ENCODE data around the gene CNST. TPM values are rescaled to one million over a fixed set of nuclear protein-coding genes. Genes with fewer than 3 reads are reported as not detected.

CNST gene
- total and polyA plus RNA-seq, 9 of the 15 experiments (the other 6 are each of a cell fraction or from before 2014, with no cell fraction given): 17.0 to 55.3 (median 30.8) TPM

- Histone ChIP-seq H3K4me1 (replicated peaks in 1 of 2; ENCODE audit: control insufficient read depth in 2 of 2, insufficient read depth in 2 of 2, low read length in 2 of 2) (no peaks in the 10 kb centered on the region; a peak in 1 of 5 replicates), H3K9ac (ENCODE audit: insufficient read depth in 1 of 2, low read depth in 2 of 2, low read length in 2 of 2) (no peak overlapping the region), H4K20me1 (replicated peaks; ENCODE audit: control insufficient read depth, insufficient read depth, low read length) (no peaks in the 10 kb centered on the region), H3K36me3 (ENCODE audit: control insufficient read depth, insufficient read depth, low read length) (peaks cover 62% of the 10 kb centered on the region), H2AFZ (ENCODE audit: low read depth, low read length) (no peak overlapping the region), H3K9me1 (ENCODE audit: control insufficient read depth, insufficient read depth, low read length) (no peaks in the 10 kb centered on the region), H3K79me2 (ENCODE audit: control insufficient read depth, insufficient read depth, low read length) (peaks cover 25% of the 10 kb centered on the region), H3K4me3 (no peak overlapping the region), H3K27me3 (ENCODE audit: control insufficient read depth in 2 of 2, insufficient read depth in 2 of 2, low read length in 2 of 2) (no peaks in the 10 kb centered on the region), H3K27ac (ENCODE audit: extremely low read depth, low read depth, low read length) (no peak overlapping the region), H3K4me2 (ENCODE audit: insufficient read depth, low read length) (no peak overlapping the region), H3K9me3 (replicated peaks; ENCODE audit: control insufficient read depth, insufficient read depth, low read depth, low read length) (no peaks in the 10 kb centered on the region)
- BruUV-seq (replicated peaks): no TSS peak
- POLR2A ChIA-PET: interaction anchor here (0.8 kb wide), 1 partner anchor 13 kb away, joined by 5 read pairs; no protein-coding TSS in a partner anchor
- TF ChIP-seq CREB1 (IDR thresholded peaks at IDR 0.05): 0 out of 2 replicates have a peak, but pooled peaks have one; percentile 18
- TF ChIP-seq CREB1 (CRISPR knock-in tag; IDR thresholded peaks at IDR 0.05): peak; percentile 23; the same call in 1 of the 2 replicates
- TF ChIP-seq ATF3 (IDR thresholded peaks at IDR 0.05): peak; percentile 33; the same call in 1 of the 2 replicates
- TF ChIP-seq ATF3 (CRISPR knock-in tag; conservative IDR thresholded peaks at IDR 0.05): no peak
- TF ChIP-seq ZNF184 (CRISPR knock-in tag; IDR thresholded peaks at IDR 0.05): no peak
- TF ChIP-seq ZNF511 (CRISPR knock-in tag; IDR thresholded peaks at IDR 0.05): 0 out of 2 replicates have a peak, but pooled peaks have one; percentile 53
- no peak for TF ChIP-seq GATA2 (CRISPR knock-in tag; IDR thresholded peaks at IDR 0.05)
- CTCF ChIA-PET (ENCODE audit: low intra/inter-chr PET ratio): no interaction called here
- no peak for ATAC-seq
- 98% methylated on average over 4 of the region's 6 CpGs for WGBS (ENCODE audit: insufficient coverage, low coverage, missing lambda C conversion rate)
- intact Hi-C loops (cut with micrococcal nuclease) (no loop called here), in situ Hi-C loops (cut with MboI) (no loop called here)
- DNase-seq (ENCODE audit: extremely low read depth in 1 of 4, low spot score in 3 of 4): no peak
- FAIRE-seq: no peak
Measured at GRCh38 chr1:246642719-246643118, 76.5 kb downstream of the CNST start.

Measured in K562 (cell line).